Heart left ventricle (tissue), 16 donors: Measurements from ENCODE around the gene TAPBPL. TPM values are rescaled to one million over a fixed set of nuclear protein-coding genes. Genes with fewer than 3 reads are reported as not detected.

Experiments used
- ATAC-seq, 4 donors: fragments of 200-7000 bp; cut with Tn5 transposase; one replicate each; pipeline ENCODE4 v1.9.1; 2020 to 2022; ENCODE audit warnings: moderate library complexity in 4 of 4, mild to moderate bottlenecking in 3 of 4, moderate number of reproducible peaks in 1 of 4
- DNase-seq, 5 donors: peaks; one replicate each; pipeline ENCODE4 v3.0.0-alpha.2; 2020
- H3K27ac ChIP-seq, 12 donors: fragments of 200-600 bp; sonication (generic) in 4 of 12; one replicate each; pipeline versions ENCODE4 v1.5.0 to v1.8.0; 2016 to 2022; ENCODE audit warnings: mild to moderate bottlenecking in 2 of 12
- H3K27me3 ChIP-seq, 9 donors: fragments of 200-600 bp; sonication (generic) in 2 of 9; one replicate each; pipeline versions ENCODE4 v1.5.1 to v1.8.0; 2016 to 2022; ENCODE audit warnings: mild to moderate bottlenecking in 3 of 9
- H3K36me3 ChIP-seq, 9 donors: fragments of 200-600 bp; sonication (generic) in 2 of 9; one replicate each; pipeline versions ENCODE4 v1.5.0 to v1.8.0; 2018 to 2022; ENCODE audit warnings: mild to moderate bottlenecking in 2 of 9
- H3K4me1 ChIP-seq, 12 donors: fragments of 200-600 bp; sonication (generic) in 4 of 12; one replicate each; pipeline versions ENCODE4 v1.5.0 to v1.8.0; 2016 to 2022; ENCODE audit warnings: mild to moderate bottlenecking in 3 of 12
- H3K4me3 ChIP-seq, 12 donors: fragments of 200-600 bp; sonication (generic) in 4 of 12; one replicate each; pipeline versions ENCODE4 v1.5.0 to v1.8.0; 2017 to 2022; ENCODE audit warnings: mild to moderate bottlenecking in 9 of 12, moderate library complexity in 4 of 12
- H3K9me3 ChIP-seq, 12 donors: fragments of 200-600 bp; sonication (generic) in 4 of 12; one replicate each; pipeline versions ENCODE4 v1.5.0 to v1.8.0; 2016 to 2022; ENCODE audit warnings: mild to moderate bottlenecking in 1 of 12
- CTCF ChIP-seq, 12 donors: fragments of 200-600 bp; sonication (generic) in 4 of 12; IDR thresholded peaks; one replicate each; pipeline versions ENCODE4 v1.5.0 to v1.8.0; 2018 to 2022; ENCODE audit warnings: antibody characterized with exemption in 12 of 12, mild to moderate bottlenecking in 5 of 12
- POLR2A ChIP-seq, 2 donors: fragments of 450-650 bp; IDR thresholded peaks; one replicate each; pipeline ENCODE4 v1.6.1; 2017; ENCODE audit warnings: antibody characterized with exemption in 2 of 2, mild to moderate bottlenecking in 2 of 2, moderate library complexity in 2 of 2
- WGBS, 4 donors: extraction: QIAGEN DNeasy Blood & Tissue Kit in 2 of 4; methylation state at CpG; one replicate each; pipeline versions ENCODE4 v1.1.5 to v1.1.7; 2013 to 2018; 5-methylcytosine and 5-hydroxymethylcytosine counted together
- intact Hi-C, 10 donors: fragments of 100-400 bp; cut with DNase I; formaldehyde crosslinking; loops; one replicate each; pipeline versions ENCODE4 v1.11.1 to v1.14.2; 2022
- long read RNA-seq, 3 donors: library from polyadenylated mRNA; unstranded; transcript quantifications; one replicate each; pipeline ENCODE4 v2.0.0, GENCODE V29; 2020 to 2021
- polyA plus RNA-seq, 2 donors: library from polyadenylated mRNA; stranded (reverse); fragments of 200-250 nt; gene quantifications; one replicate each; pipeline ENCODE4 v1.2.3, GENCODE V29; 2013
- total RNA-seq, 9 donors: library from RNA; depleted of rRNA in 2 of 9; stranded (reverse); fragments of >200 nt in 2 of 9; fragmentation: NEBNext Ultra II Directional in 3 of 9; extraction: Animal tissue kit (Norgen Biotek cat#: 25700) in 3 of 9; gene quantifications; one replicate each; pipeline versions ENCODE4 v1.1.0 to v1.2.4, GENCODE V29; 2016 to 2023
- donor health status: ischemic (EF 13 %, LVEDD 7.1; RV severe dilation, severe dysfunction).
- donor health status: healthy with polysubstance abuse.
- donor health status: DM: no; HTN: yes; CAD: no.
- donor health status: DM: no; HTN: no; CAD: no.
- donor health status: ischemic (EF 25% LVEDD 6.9; RV normal size, moderate dysfunction).
- donor health status: ischemic (EF 25% LVEDD 5.7; RV mildly dilated, moderate dysfunction).
- donor health status: healthy.
- donor health status: DM: yes; HTN: yes; CAD: no.
- donor health status: ischemic (EF 35%, LVEDD 5.7; RV mildly dilated, moderate dysfunction).
- donor health status: nonischemic (EF 11% LVEDD 7.7; RV severe dilation, severe dysfunction).
- donor health status: DM: yes; HTN: yes; CAD: no.
- donor health status: PGD.
- donor health status: ischemic (EF 29% LVEDD 5.4; RV normal size, mild dysfunction).
- donor health status: nonischemic (EF 23%, LVEDD 6.1; RV moderate dilation, normal function).

TAPBPL gene
- 10 to 100 TPM in 8 of 9 donors, 1 to 10 TPM in 1; 6.9 to 55.6 (median 14.1) TPM for total RNA-seq
- 10 to 100 TPM in 1 of 2 donors, 1 to 10 TPM in 1; 5.4 to 10.2 TPM for polyA plus RNA-seq
- long read RNA-seq, donor 1, transcript TAPBPL-201 (7 exons, 1,741 nt): major isoform, 7 of 12 reads
- long read RNA-seq, donor 1, partial matches to known transcripts: 2 of 12 reads
- long read RNA-seq, donor 1, other reads (novel, unspliced or antisense): 2 of 12 reads
- long read RNA-seq, donor 2, transcript TAPBPL-201 (7 exons, 1,741 nt): major isoform, 71 of 89 reads
- long read RNA-seq, donor 2, partial matches to known transcripts: 2 of 89 reads
- long read RNA-seq, donor 2, other reads (novel, unspliced or antisense): 13 of 89 reads
- long read RNA-seq, donor 3, transcript TAPBPL-201 (7 exons, 1,741 nt): major isoform, 6 of 10 reads
- long read RNA-seq, donor 3, partial matches to known transcripts: 1 of 10 reads
- long read RNA-seq, donor 3, other reads (novel, unspliced or antisense): 3 of 10 reads

- H3K36me3 ChIP-seq: peaks cover 0 to 46% (median 40%) of the 10 kb centered on the region in 9 donors
Measured at GRCh38 chr12:6451348-6452244, at the start of gene TAPBPL. Gene TAPBPL (plus strand): TSS chr12:6452042. CDS start chr12:6452249, 207 bp downstream.

GRCh38 chr12:6404390-6404789 is 47.5 kb upstream of the TAPBPL start:
- Histone ChIP-seq H3K36me3 (no peaks in the 10 kb centered on the region), H3K4me1 (no peaks in the 10 kb centered on the region), H3K27ac (no peak overlapping the region), H3K9me3 (no peaks in the 10 kb centered on the region), H3K4me3 (no peak overlapping the region), H3K27me3 (no peaks in the 10 kb centered on the region)
- intact Hi-C loops: no loop called here
- no peak for DNase-seq
- ATAC-seq: no peak
- 86 to 91% (median 90%) methylated on average over 5 of the region's 5 CpGs for WGBS, 4 donors
- TF ChIP-seq POLR2A (IDR thresholded peaks at IDR 0.05) (no peak), CTCF (IDR thresholded peaks at IDR 0.05) (no peak)

More at GRCh38 chr12:6451348-6452244, at the start of gene TAPBPL:
- H3K27ac ChIP-seq: peak within 1 kb of the TSS; percentile 90 to 100 (median 97)
- intact Hi-C loops: loop anchor here in 1 of 10 donors (1.0 kb wide), 1 partner anchor 19 kb away; the partner anchor contains the start of gene VAMP1
- ATAC-seq (peak; percentile 91 to 96 (median 94)), DNase-seq (peak; percentile 88 to 93 (median 90))
- H3K27me3 ChIP-seq: no peaks in the 10 kb centered on the region
- peaks cover 0 to 42% (median 25%) of the 10 kb centered on the region in 12 donors for H3K4me1 ChIP-seq
- H3K4me3 ChIP-seq: peak within 1 kb of the TSS; percentile 40 to 99 (median 68)
- H3K9me3 ChIP-seq: no peaks in the 10 kb centered on the region
- 2 to 7% (median 3%) methylated on average over 25 to 27 of the region's 27 CpGs for WGBS, 4 donors
- TF ChIP-seq CTCF (IDR thresholded peaks at IDR 0.05) (no peak), POLR2A (IDR thresholded peaks at IDR 0.05) (peak; percentile 19 to 64)

GRCh38 chr12:6405963-6406362 is 45.9 kb upstream of the TAPBPL start:
- H3K9me3 ChIP-seq: no peaks in the 10 kb centered on the region
- H3K27ac ChIP-seq: no peak overlapping the region
- intact Hi-C loops: no loop called here
- 80 to 90% (median 82%) methylated on average over 6 of the region's 6 CpGs for WGBS, 4 donors
- no peaks in the 10 kb centered on the region for H3K4me1 ChIP-seq
- H3K36me3 ChIP-seq: no peaks in the 10 kb centered on the region
- no peaks in the 10 kb centered on the region for H3K27me3 ChIP-seq
- DNase-seq: no peak
- TF ChIP-seq CTCF (IDR thresholded peaks at IDR 0.05) (no peak), POLR2A (IDR thresholded peaks at IDR 0.05) (no peak)
- ATAC-seq: no peak
- no peak overlapping the region for H3K4me3 ChIP-seq
